Neuronal stem cell (in vitro differentiated cells): Measurements from ENCODE around the gene KCNAB2.

Experiments used
- DNase-seq: peaks from one replicate; pipeline ENCODE4 v3.0.0-alpha.2; 2013; ENCODE audit warnings: low spot score
- H2AFZ ChIP-seq: one replicate; pipeline ENCODE4 v1.6.1; 2013; ENCODE audit warnings: mild to moderate bottlenecking, low read length, inconsistent platforms
- H2AK5ac ChIP-seq: 2 replicates; pipeline ENCODE4 v1.6.1; 2013; ENCODE audit warnings: low read depth, mild to moderate bottlenecking, inconsistent platforms, low read length, moderate library complexity, mixed read lengths
- H2BK120ac ChIP-seq: 2 replicates; pipeline ENCODE4 v1.6.1; 2013; ENCODE audit warnings: low read depth, mild to moderate bottlenecking, inconsistent platforms, low read length, moderate library complexity, mixed read lengths
- H2BK12ac ChIP-seq: one replicate; pipeline ENCODE4 v1.6.1; 2013; ENCODE audit warnings: low read length, inconsistent platforms
- H2BK15ac ChIP-seq: 2 replicates; pipeline ENCODE4 v1.6.1; 2013; ENCODE audit warnings: mild to moderate bottlenecking, low read length, inconsistent platforms, mixed read lengths
- H2BK5ac ChIP-seq: one replicate; pipeline ENCODE4 v1.6.1; 2013; ENCODE audit warnings: inconsistent platforms, mild to moderate bottlenecking, low read length, moderate library complexity
- H3K14ac ChIP-seq: one replicate; pipeline ENCODE4 v1.6.1; 2013; ENCODE audit warnings: low read length, inconsistent platforms
- H3K18ac ChIP-seq: 2 replicates; pipeline ENCODE4 v1.6.1; 2013; ENCODE audit warnings: low read length, inconsistent platforms
- H3K23ac ChIP-seq: 2 replicates; pipeline ENCODE4 v1.6.1; 2013; ENCODE audit warnings: low read depth, mild to moderate bottlenecking, mixed read lengths, low read length, inconsistent platforms; ENCODE audit not compliant: poor library complexity
- H3K27ac ChIP-seq: replicated peaks from 3 replicates; pipeline ENCODE4 v1.5.1; 2013; ENCODE audit warnings: low read length, inconsistent platforms
- H3K27me3 ChIP-seq, 3 experiments: 2 replicates each; pipeline ENCODE4 v1.6.1; 2013; ENCODE audit warnings: low read length in 3 of 3, mild to moderate bottlenecking in 2 of 3, inconsistent platforms in 1 of 3, low read depth in 1 of 3, mixed read lengths in 1 of 3, moderate library complexity in 1 of 3; ENCODE audit not compliant: control insufficient read depth in 3 of 3, insufficient read depth in 3 of 3
- H3K36me3 ChIP-seq, 2 donors: replicated peaks in 1 of 2; 2 replicates each; pipeline ENCODE4 v1.6.1; 2013; ENCODE audit warnings: low read length in 2 of 2; ENCODE audit not compliant: control insufficient read depth in 2 of 2, insufficient read depth in 2 of 2
- H3K4ac ChIP-seq: 2 replicates; pipeline ENCODE4 v1.6.1; 2013; ENCODE audit warnings: inconsistent platforms, mild to moderate bottlenecking, low read length, moderate library complexity
- H3K4me1 ChIP-seq, 2 donors: 1 replicate in 1 of 2; 2 replicates in 1 of 2; pipeline ENCODE4 v1.6.1; 2013; ENCODE audit warnings: low read length in 2 of 2, low read depth in 1 of 2; ENCODE audit not compliant: control insufficient read depth in 2 of 2, insufficient read depth in 1 of 2
- H3K4me2 ChIP-seq: one replicate; pipeline ENCODE4 v1.6.1; 2013; ENCODE audit warnings: mild to moderate bottlenecking, low read length, inconsistent platforms; ENCODE audit not compliant: insufficient read depth, poor library complexity, severe bottlenecking
- H3K4me3 ChIP-seq, 2 donors: 2 replicates each; pipeline ENCODE4 v1.5.1; 2013; ENCODE audit warnings: low read length in 2 of 2, mild to moderate bottlenecking in 2 of 2, inconsistent platforms in 1 of 2, moderate library complexity in 1 of 2
- H3K79me1 ChIP-seq: one replicate; pipeline ENCODE4 v1.6.1; 2013; ENCODE audit warnings: low read depth, mild to moderate bottlenecking, inconsistent platforms, low read length, moderate library complexity
- H3K9ac ChIP-seq: one replicate; pipeline ENCODE4 v1.6.1; 2013; ENCODE audit warnings: mild to moderate bottlenecking, low read depth, low read length, inconsistent platforms; ENCODE audit not compliant: poor library complexity
- H3K9me3 ChIP-seq, 2 donors: replicated peaks in 1 of 2; 2 replicates each; pipeline versions ENCODE3 to v1.6.1; 2013; ENCODE audit warnings: low read length in 2 of 2, mild to moderate bottlenecking in 2 of 2, inconsistent platforms in 1 of 2, low read depth in 1 of 2, mixed read lengths in 1 of 2, moderate library complexity in 1 of 2; ENCODE audit not compliant: control insufficient read depth in 2 of 2, insufficient read depth in 1 of 2
- H4K8ac ChIP-seq: one replicate; pipeline ENCODE4 v1.6.1; 2013; ENCODE audit warnings: low read depth, mild to moderate bottlenecking, inconsistent platforms, low read length, moderate library complexity
- H4K91ac ChIP-seq: one replicate; pipeline ENCODE4 v1.6.1; 2013; ENCODE audit warnings: low read length, low read depth, mild to moderate bottlenecking, inconsistent platforms; ENCODE audit not compliant: poor library complexity
- WGBS, 2 donors: extraction: QIAGEN DNeasy Blood & Tissue Kit; methylation state at CpG; one replicate each; pipeline ENCODE4 v1.1.7; 2013; ENCODE audit warnings: missing lambda C conversion rate in 2 of 2, mixed read lengths in 1 of 2; ENCODE audit not compliant: insufficient read length in 2 of 2, insufficient replicate concordance in 1 of 2; ENCODE audit errors: extremely low coverage in 2 of 2; 5-methylcytosine and 5-hydroxymethylcytosine counted together

The KCNAB2 gene

GRCh38 chr1:6022193-6022592 lies 23.5 kb upstream of the KCNAB2 start:
- no CpG with 5 or more reads among the region's 4 CpGs for WGBS, 2 donors
- H3K4me1 ChIP-seq: peaks cover 7 to 11% of the 10 kb centered on the region in 2 donors
- DNase-seq: no peak
- no peak overlapping the region for H2BK15ac ChIP-seq
- no peak overlapping the region for H3K18ac ChIP-seq
- no peak overlapping the region for H3K4me3 ChIP-seq
- H3K14ac ChIP-seq: no peak overlapping the region
- no peaks in the 10 kb centered on the region for H3K36me3 ChIP-seq
- no peak overlapping the region for H2AK5ac ChIP-seq
- H3K9ac ChIP-seq: no peak overlapping the region
- H3K9me3 ChIP-seq: no peaks in the 10 kb centered on the region
- peaks cover 0 to 21% (median 0%) of the 10 kb centered on the region in 3 experiments for H3K27me3 ChIP-seq
- H3K79me1 ChIP-seq: no peaks in the 10 kb centered on the region
- no peak overlapping the region for H2AFZ ChIP-seq
- no peak overlapping the region for H3K4me2 ChIP-seq
- H3K23ac ChIP-seq: no peak overlapping the region
- H4K91ac ChIP-seq: no peak overlapping the region
- no peak overlapping the region for H3K4ac ChIP-seq
- H2BK120ac ChIP-seq: no peak overlapping the region
- no peak overlapping the region for H2BK5ac ChIP-seq
- H2BK12ac ChIP-seq: no peak overlapping the region
- H4K8ac ChIP-seq: no peak overlapping the region
- H3K27ac ChIP-seq: no peak overlapping the region

GRCh38 chr1:6023346-6023745 lies 22.3 kb upstream of the KCNAB2 start:
- Histone ChIP-seq H2AK5ac (no peak overlapping the region), H3K79me1 (no peaks in the 10 kb centered on the region), H3K4me1 (peaks cover 7 to 11% of the 10 kb centered on the region in 2 donors), H3K9ac (no peak overlapping the region), H2BK12ac (no peak overlapping the region), H3K4me3 (no peak overlapping the region), H2BK5ac (no peak overlapping the region), H2AFZ (no peak overlapping the region), H3K18ac (no peak overlapping the region), H2BK120ac (no peak overlapping the region), H4K91ac (no peak overlapping the region), H3K14ac (no peak overlapping the region), H3K36me3 (no peaks in the 10 kb centered on the region), H3K4me2 (no peak overlapping the region), H2BK15ac (no peak overlapping the region), H3K23ac (no peak overlapping the region), H3K27me3 (peaks cover 0 to 24% (median 0%) of the 10 kb centered on the region in 3 experiments), H3K9me3 (no peaks in the 10 kb centered on the region), H4K8ac (no peak overlapping the region), H3K4ac (no peak overlapping the region), H3K27ac (no peak overlapping the region)
- no CpG with 5 or more reads among the region's 5 CpGs for WGBS, 2 donors
- no peak for DNase-seq

GRCh38 chr1:6024376-6024775 lies 21.3 kb upstream of the KCNAB2 start:
- no peak overlapping the region for H2BK12ac ChIP-seq
- H2BK120ac ChIP-seq: no peak overlapping the region
- no CpG with 5 or more reads among the region's 6 CpGs for WGBS, 2 donors

GRCh38 chr1:6025269-6026094 lies 20.2 kb upstream of the KCNAB2 start:
- Histone ChIP-seq H4K91ac (no peak overlapping the region), H2BK15ac (peak overlapping the region; percentile 93), H3K4me1 (peaks cover 7 to 11% of the 10 kb centered on the region in 2 donors), H3K18ac (peak overlapping the region; percentile 85), H3K4me2 (peak overlapping the region; percentile 11), H2BK12ac (no peak overlapping the region), H2AFZ (peak overlapping the region; percentile 23), H3K36me3 (no peaks in the 10 kb centered on the region), H2BK5ac (peak overlapping the region; percentile 60), H2AK5ac (peak overlapping the region; percentile 94), H3K4ac (no peak overlapping the region), H3K14ac (peak overlapping the region; percentile 9), H3K23ac (peak overlapping the region; percentile 73), H3K27me3 (peaks cover 0 to 24% (median 0%) of the 10 kb centered on the region in 3 experiments), H3K9me3 (no peaks in the 10 kb centered on the region), H3K9ac (peak overlapping the region; percentile 60), H3K27ac (no peak overlapping the region), H2BK120ac (no peak overlapping the region), H3K4me3 (no peak overlapping the region), H4K8ac (peak overlapping the region; percentile 82), H3K79me1 (no peaks in the 10 kb centered on the region)
- no CpG with 5 or more reads among the region's 29 CpGs for WGBS, 2 donors
- no peak for DNase-seq

More at GRCh38 chr1:6024376-6024775, 21.3 kb upstream of the KCNAB2 start:
- no peak overlapping the region for H2AFZ ChIP-seq
- H3K9ac ChIP-seq: no peak overlapping the region
- H3K14ac ChIP-seq: no peak overlapping the region
- H3K4me1 ChIP-seq: peaks cover 7 to 11% of the 10 kb centered on the region in 2 donors
- H4K91ac ChIP-seq: no peak overlapping the region
- no peak overlapping the region for H3K4ac ChIP-seq
- H2BK15ac ChIP-seq: no peak overlapping the region
- H3K27me3 ChIP-seq: peaks cover 0 to 24% (median 0%) of the 10 kb centered on the region in 3 experiments
- no peak overlapping the region for H3K18ac ChIP-seq
- H3K9me3 ChIP-seq: no peaks in the 10 kb centered on the region
- no peak overlapping the region for H4K8ac ChIP-seq
- no peaks in the 10 kb centered on the region for H3K79me1 ChIP-seq
- no peak overlapping the region for H2BK5ac ChIP-seq
- no peak overlapping the region for H3K4me2 ChIP-seq
- DNase-seq: no peak
- H3K36me3 ChIP-seq: no peaks in the 10 kb centered on the region
- H3K27ac ChIP-seq: no peak overlapping the region
- H3K23ac ChIP-seq: no peak overlapping the region
- no peak overlapping the region for H2AK5ac ChIP-seq
- no peak overlapping the region for H3K4me3 ChIP-seq
